OCI-LY1 (cell line): Measurements from ENCODE around the gene HAUS7.

Source experiments
- H2AFZ ChIP-seq: fragments of 200-600 bp; sonication (generic), shearing (Covaris generic); 2 replicates; pipeline ENCODE4 v1.6.0; 2014; ENCODE audit warnings: antibody characterized with exemption, mild to moderate bottlenecking, low read length
- H3F3A ChIP-seq: fragments of 200-600 bp; sonication (generic), shearing (Covaris generic); 2 replicates; pipeline ENCODE4 v1.6.0; 2014; ENCODE audit warnings: mild to moderate bottlenecking, antibody characterized with exemption, low read length, moderate library complexity; ENCODE audit not compliant: insufficient read depth
- H3K27ac ChIP-seq: fragments of 200-600 bp; sonication (generic); 2 replicates; pipeline ENCODE4 v1.5.1; 2014; ENCODE audit warnings: low read length, mixed run types, mild to moderate bottlenecking, low read depth; ENCODE audit not compliant: poor library complexity, severe bottlenecking
- H3K27me3 ChIP-seq: fragments of 200-600 bp; sonication (generic); 2 replicates; pipeline ENCODE4 v1.6.0; 2014; ENCODE audit warnings: antibody characterized with exemption, mild to moderate bottlenecking, low read length, moderate library complexity; ENCODE audit not compliant: insufficient read depth
- H3K36me3 ChIP-seq: fragments of 200-600 bp; sonication (generic); 2 replicates; pipeline ENCODE4 v1.6.1; 2014; ENCODE audit warnings: mild to moderate bottlenecking, antibody characterized with exemption, low read length, moderate library complexity, mixed read lengths; ENCODE audit not compliant: insufficient read depth
- H3K4me1 ChIP-seq: fragments of 200-600 bp; sonication (generic); 2 replicates; pipeline ENCODE4 v1.5.1; 2014; ENCODE audit warnings: mild to moderate bottlenecking, low read length, moderate library complexity; ENCODE audit not compliant: insufficient read depth, severe bottlenecking
- H3K4me2 ChIP-seq: fragments of 200-600 bp; sonication (generic), shearing (Covaris generic); 2 replicates; pipeline ENCODE4 v1.6.1; 2014; ENCODE audit warnings: low read length
- H3K4me3 ChIP-seq: fragments of 200-600 bp; sonication (generic); 2 replicates; pipeline ENCODE4 v1.5.1; 2014; ENCODE audit warnings: low read length, low read depth, mild to moderate bottlenecking, mixed read lengths; ENCODE audit not compliant: poor library complexity, severe bottlenecking
- H3K79me2 ChIP-seq: fragments of 200-600 bp; shearing (Covaris generic); 2 replicates; pipeline ENCODE4 v1.6.1; 2016; ENCODE audit warnings: mixed run types, low read length, mixed read lengths; ENCODE audit not compliant: insufficient read depth
- H3K9ac ChIP-seq: fragments of 200-600 bp; sonication (generic), shearing (Covaris generic); 2 replicates; pipeline ENCODE4 v1.6.1; 2014; ENCODE audit warnings: mild to moderate bottlenecking, low read length, mixed read lengths
- H3K9me2 ChIP-seq: fragments of 200-600 bp; sonication (generic), shearing (Covaris generic); 2 replicates; pipeline ENCODE4 v1.6.1; 2014; ENCODE audit warnings: low read depth, mild to moderate bottlenecking, low read length, mixed read lengths
- H3K9me3 ChIP-seq: fragments of 200-600 bp; shearing (Covaris generic); 2 replicates; pipeline ENCODE4 v1.6.1; 2014; ENCODE audit warnings: low read length, mixed read lengths
- H4K20me1 ChIP-seq: fragments of 200-600 bp; sonication (generic), shearing (Covaris generic); 2 replicates; pipeline ENCODE4 v1.6.0; 2016; ENCODE audit warnings: mild to moderate bottlenecking, low read length; ENCODE audit not compliant: insufficient read depth
- EZH2 ChIP-seq: fragments of 200-600 bp; sonication (generic), shearing (Covaris generic); IDR thresholded peaks from 2 replicates; pipeline ENCODE4 v1.8.0; 2017; ENCODE audit warnings: borderline replicate concordance, mixed run types, mild to moderate bottlenecking, antibody characterized with exemption, low read length, moderate library complexity, mixed read lengths
- TF ChIP-seq, protein P1 (sequence below): fragments of 200-600 bp; sonication (generic), shearing (Covaris generic); IDR thresholded peaks from 2 replicates; pipeline ENCODE4 v1.5.1; 2017; ENCODE audit warnings: mild to moderate bottlenecking, antibody characterized with exemption, low read length, moderate library complexity, mixed read lengths

Gene HAUS7

DNA sequence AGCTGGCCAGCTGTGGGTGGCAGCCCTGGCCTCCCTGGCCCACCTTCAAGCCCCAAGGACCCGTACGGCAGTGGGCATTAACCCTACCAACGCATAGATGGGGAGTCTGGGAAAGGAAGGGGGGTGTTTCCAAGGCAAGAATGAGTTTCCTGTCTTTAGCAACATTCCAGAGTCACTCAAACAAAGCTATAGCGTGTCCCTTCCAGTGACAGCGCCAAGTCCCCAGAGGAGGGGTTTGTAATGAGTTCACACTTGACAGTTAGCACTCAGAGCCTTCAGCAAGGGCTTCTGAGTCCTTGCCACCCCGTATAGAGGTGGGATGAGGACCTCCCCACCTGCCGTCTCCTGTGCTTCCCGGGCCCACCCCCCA, 26.2 kb upstream of the HAUS7 start:
- H3K27me3 ChIP-seq = no peaks in the 10 kb centered on the region
- TF ChIP-seq EZH2 = no peak
- TF ChIP-seq, protein P1, sequence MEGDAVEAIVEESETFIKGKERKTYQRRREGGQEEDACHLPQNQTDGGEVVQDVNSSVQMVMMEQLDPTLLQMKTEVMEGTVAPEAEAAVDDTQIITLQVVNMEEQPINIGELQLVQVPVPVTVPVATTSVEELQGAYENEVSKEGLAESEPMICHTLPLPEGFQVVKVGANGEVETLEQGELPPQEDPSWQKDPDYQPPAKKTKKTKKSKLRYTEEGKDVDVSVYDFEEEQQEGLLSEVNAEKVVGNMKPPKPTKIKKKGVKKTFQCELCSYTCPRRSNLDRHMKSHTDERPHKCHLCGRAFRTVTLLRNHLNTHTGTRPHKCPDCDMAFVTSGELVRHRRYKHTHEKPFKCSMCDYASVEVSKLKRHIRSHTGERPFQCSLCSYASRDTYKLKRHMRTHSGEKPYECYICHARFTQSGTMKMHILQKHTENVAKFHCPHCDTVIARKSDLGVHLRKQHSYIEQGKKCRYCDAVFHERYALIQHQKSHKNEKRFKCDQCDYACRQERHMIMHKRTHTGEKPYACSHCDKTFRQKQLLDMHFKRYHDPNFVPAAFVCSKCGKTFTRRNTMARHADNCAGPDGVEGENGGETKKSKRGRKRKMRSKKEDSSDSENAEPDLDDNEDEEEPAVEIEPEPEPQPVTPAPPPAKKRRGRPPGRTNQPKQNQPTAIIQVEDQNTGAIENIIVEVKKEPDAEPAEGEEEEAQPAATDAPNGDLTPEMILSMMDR = no peak
- H3K36me3 ChIP-seq = no peaks in the 10 kb centered on the region
- no peaks in the 10 kb centered on the region for H3F3A ChIP-seq
- H3K27ac ChIP-seq = no peak overlapping the region
- H3K9me2 ChIP-seq = no peaks in the 10 kb centered on the region
- no peak overlapping the region for H3K4me3 ChIP-seq
- no peaks in the 10 kb centered on the region for H3K79me2 ChIP-seq
- H3K9ac ChIP-seq = no peak overlapping the region
- no peak overlapping the region for H3K4me2 ChIP-seq
- no peaks in the 10 kb centered on the region for H3K9me3 ChIP-seq
- H4K20me1 ChIP-seq = no peaks in the 10 kb centered on the region
- H2AFZ ChIP-seq = no peak overlapping the region
- H3K4me1 ChIP-seq = no peaks in the 10 kb centered on the region

DNA sequence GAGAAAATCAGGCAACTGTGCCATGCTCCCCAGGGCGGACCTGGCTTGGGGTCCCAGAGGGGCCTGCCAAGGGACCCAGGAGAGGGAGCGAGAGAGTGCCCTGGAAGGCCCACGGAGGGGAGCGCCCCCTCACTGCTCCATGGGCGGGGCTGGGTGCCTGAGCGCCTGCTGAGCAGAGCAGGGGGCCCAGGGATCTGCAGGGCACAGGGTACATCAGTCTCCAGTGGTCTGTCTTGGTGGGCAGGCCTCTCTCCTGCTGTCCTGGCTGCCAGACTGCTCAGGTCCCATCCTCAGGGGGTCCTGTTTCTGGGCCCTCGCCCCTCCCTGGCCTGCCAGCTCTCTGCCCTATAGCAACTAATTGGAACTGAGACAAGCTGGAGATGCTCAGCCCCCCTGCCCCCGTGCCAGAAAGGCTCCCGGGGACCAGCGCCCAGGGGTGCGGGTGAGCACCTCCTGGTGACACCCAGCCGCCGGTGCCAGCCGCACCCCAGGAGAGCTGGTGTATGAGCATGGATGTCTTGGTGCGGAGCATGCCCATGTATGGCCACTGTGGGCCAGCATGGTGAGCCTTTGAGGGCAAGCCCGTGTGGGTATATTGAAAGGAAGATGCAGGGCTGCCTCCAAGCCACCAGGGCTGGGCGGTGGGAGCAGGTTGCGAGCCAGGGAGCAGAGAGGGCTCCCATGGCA, 25.7 kb upstream of the HAUS7 start:
- Histone ChIP-seq H2AFZ (no peak overlapping the region), H3K4me2 (no peak overlapping the region), H3K9me3 (no peaks in the 10 kb centered on the region), H3K4me3 (no peak overlapping the region), H3K9me2 (no peaks in the 10 kb centered on the region), H3K79me2 (no peaks in the 10 kb centered on the region), H3K9ac (no peak overlapping the region), H3K27ac (no peak overlapping the region), H3K36me3 (no peaks in the 10 kb centered on the region), H3F3A (no peaks in the 10 kb centered on the region), H3K4me1 (no peaks in the 10 kb centered on the region), H3K27me3 (no peaks in the 10 kb centered on the region), H4K20me1 (no peaks in the 10 kb centered on the region)
- TF ChIP-seq, protein P1 = no peak
- TF ChIP-seq EZH2 = no peak

- Histone ChIP-seq H3K27ac (no peak overlapping the region), H4K20me1 (no peaks in the 10 kb centered on the region), H3K36me3 (no peaks in the 10 kb centered on the region), H3K9me3 (no peaks in the 10 kb centered on the region), H3K9ac (no peak overlapping the region), H3F3A (no peaks in the 10 kb centered on the region), H3K4me1 (no peaks in the 10 kb centered on the region), H3K79me2 (no peaks in the 10 kb centered on the region), H3K4me2 (no peak overlapping the region), H3K27me3 (no peaks in the 10 kb centered on the region), H2AFZ (no peak overlapping the region), H3K9me2 (no peaks in the 10 kb centered on the region), H3K4me3 (no peak overlapping the region)
- TF ChIP-seq EZH2 = no peak
- TF ChIP-seq, protein P1 = no peak
Measured at GRCh38 chrX:153495362-153495751, 25.0 kb upstream of the HAUS7 start.
